Measurements from ENCODE around the gene ZCCHC24. TPM values are rescaled to one million over a fixed set of nuclear protein-coding genes. Genes with fewer than 3 reads are reported as not detected.

Gene ZCCHC24
- total RNA-seq, 2 donors from 2014 or later, result 0.43 to 0.74 TPM

- ATAC-seq (no peak), DNase-seq (ENCODE audit: low spot score in 2 of 2) (no peak)
- Mint-ChIP-seq H3K36me3 (no peaks in the 10 kb centered on the region), H3K27ac (no peak overlapping the region), H3K9me3 (no peaks in the 10 kb centered on the region)
Observed at GRCh38 chr10:79476645-79477044, 31.2 kb upstream of the ZCCHC24 start.

DNA sequence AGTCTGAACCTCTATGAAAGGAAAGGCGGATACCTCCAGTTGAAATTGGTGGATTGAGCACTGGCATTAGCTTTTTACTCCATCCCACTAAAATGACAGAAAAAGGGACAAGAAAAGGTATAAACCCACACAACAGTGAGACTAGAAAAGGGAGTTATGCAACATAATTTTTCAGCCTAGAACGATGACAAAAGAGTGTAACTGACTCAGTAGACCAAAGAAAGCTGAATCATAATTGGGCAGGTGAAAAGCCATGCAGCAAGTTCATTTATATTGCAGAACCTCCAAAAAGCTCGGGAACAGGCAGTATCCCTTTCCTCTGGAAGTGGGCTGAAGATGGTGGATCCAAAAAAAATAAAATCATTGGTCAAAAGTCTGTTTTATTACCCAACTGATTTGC lies 30.5 kb upstream of the ZCCHC24 start:
- no peak overlapping the region for H3K27ac Mint-ChIP-seq
- DNase-seq (ENCODE audit: low spot score in 2 of 2) (no peak), ATAC-seq (no peak)
- H3K9me3 Mint-ChIP-seq, result no peaks in the 10 kb centered on the region
- no peaks in the 10 kb centered on the region for H3K36me3 Mint-ChIP-seq

- no peaks in the 10 kb centered on the region for H3K36me3 Mint-ChIP-seq
- ATAC-seq, result no peak
- DNase-seq (ENCODE audit: low spot score in 2 of 2), result no peak
- no peaks in the 10 kb centered on the region for H3K9me3 Mint-ChIP-seq
- H3K27ac Mint-ChIP-seq, result no peak overlapping the region
Observed at GRCh38 chr10:79475119-79475653, 29.8 kb upstream of the ZCCHC24 start.

- Mint-ChIP-seq H3K36me3 (no peaks in the 10 kb centered on the region), H3K9me3 (no peaks in the 10 kb centered on the region), H3K27ac (no peak overlapping the region)
- no peak for DNase-seq (ENCODE audit: low spot score in 2 of 2)
- ATAC-seq, result no peak
Observed at GRCh38 chr10:79473496-79474095, 28.2 kb upstream of the ZCCHC24 start.

- no peak overlapping the region for H3K27ac Mint-ChIP-seq
- no peaks in the 10 kb centered on the region for H3K36me3 Mint-ChIP-seq
- H3K9me3 Mint-ChIP-seq, result no peaks in the 10 kb centered on the region
- DNase-seq (ENCODE audit: low spot score in 2 of 2), result no peak
- ATAC-seq, result no peak
Observed at GRCh38 chr10:79472951-79473350, 27.5 kb upstream of the ZCCHC24 start.

GRCh38 chr10:79472449-79472848 lies 27.0 kb upstream of the ZCCHC24 start:
- no peak overlapping the region for H3K27ac Mint-ChIP-seq
- ATAC-seq, result no peak
- no peaks in the 10 kb centered on the region for H3K36me3 Mint-ChIP-seq
- no peak for DNase-seq (ENCODE audit: low spot score in 2 of 2)
- H3K9me3 Mint-ChIP-seq, result no peaks in the 10 kb centered on the region

DNA sequence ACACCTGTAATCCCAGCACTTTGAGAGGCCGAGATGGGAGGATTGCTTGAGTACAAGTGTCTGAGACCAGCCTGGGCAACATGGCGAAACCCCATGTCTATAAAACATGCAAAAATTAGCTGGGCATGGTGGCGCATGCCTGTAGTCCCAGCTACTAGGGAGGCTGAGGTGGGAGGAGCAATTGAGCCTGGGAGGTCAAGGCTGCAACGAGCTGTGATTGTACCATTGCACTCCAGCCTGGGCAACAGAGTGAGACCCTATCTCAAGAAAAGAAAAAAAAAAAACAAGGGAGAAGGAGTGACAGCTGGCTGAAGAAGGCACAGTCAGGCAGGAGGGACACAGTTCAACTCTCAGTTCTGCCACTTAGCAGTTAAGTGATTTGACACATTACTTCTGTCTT lies 26.4 kb upstream of the ZCCHC24 start:
- Mint-ChIP-seq H3K9me3 (no peaks in the 10 kb centered on the region), H3K36me3 (no peaks in the 10 kb centered on the region), H3K27ac (no peak overlapping the region)
- no peak for ATAC-seq
- no peak for DNase-seq (ENCODE audit: low spot score in 2 of 2)

DNA sequence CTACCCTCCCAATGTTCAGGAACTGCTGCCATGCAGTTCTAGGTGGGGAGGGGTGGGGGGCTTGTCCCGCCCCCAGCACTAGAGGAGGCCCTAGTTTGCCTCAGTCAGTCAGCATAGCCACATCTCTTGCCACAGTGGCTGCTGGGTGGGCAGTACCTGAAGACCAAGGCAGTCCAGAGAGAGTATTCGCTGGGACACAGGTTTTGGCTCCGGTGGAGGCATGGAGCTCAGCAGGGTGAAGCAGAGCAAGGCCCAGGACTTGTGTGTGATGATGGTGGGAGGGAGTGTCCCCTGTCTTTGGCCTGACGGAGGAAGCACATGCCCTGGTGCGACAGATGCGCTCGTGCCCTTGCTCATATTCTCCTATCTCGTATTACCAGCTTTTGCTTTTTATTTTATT lies 24.7 kb upstream of the ZCCHC24 start:
- no peaks in the 10 kb centered on the region for H3K9me3 Mint-ChIP-seq
- H3K36me3 Mint-ChIP-seq, result no peaks in the 10 kb centered on the region
- H3K27ac Mint-ChIP-seq, result no peak overlapping the region
- DNase-seq (ENCODE audit: low spot score in 2 of 2), result no peak
- no peak for ATAC-seq

- Mint-ChIP-seq H3K9me3 (no peaks in the 10 kb centered on the region), H3K27ac (peak overlapping the region in 1 of 2 donors; percentile 53), H3K36me3 (no peaks in the 10 kb centered on the region)
- DNase-seq (ENCODE audit: low spot score in 2 of 2) (no peak), ATAC-seq (no peak)
Observed at GRCh38 chr10:79468841-79469585, 23.6 kb upstream of the ZCCHC24 start.

DNA sequence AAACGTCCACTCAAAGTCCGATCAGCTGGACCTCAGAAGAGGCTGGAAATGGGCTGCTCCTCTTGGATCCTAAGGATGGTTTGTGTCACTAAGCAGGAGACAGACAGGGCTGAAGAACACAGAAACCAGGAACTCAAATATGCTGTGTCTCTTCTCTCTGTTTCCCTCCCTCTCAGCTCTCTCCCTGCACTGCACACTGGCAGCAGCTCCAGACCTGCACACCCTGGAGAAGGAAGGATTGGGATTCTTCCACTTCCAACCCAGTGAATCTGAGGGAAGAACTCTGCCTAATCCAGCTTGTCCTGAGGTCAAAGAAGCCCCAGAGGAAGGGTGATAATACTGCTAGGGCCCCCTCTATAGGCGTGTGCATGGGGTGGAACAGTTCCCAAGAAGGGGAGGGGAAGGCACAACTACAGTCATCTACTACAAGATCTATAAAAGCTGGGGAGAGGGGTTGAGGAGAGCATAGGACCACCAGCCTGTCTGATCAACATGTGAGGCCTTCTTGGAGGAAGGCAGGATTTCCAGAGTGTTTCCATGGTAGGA lies 22.7 kb upstream of the ZCCHC24 start:
- DNase-seq (ENCODE audit: low spot score in 2 of 2) (no peak), ATAC-seq (peak in 1 of 2 donors; percentile 4)
- Mint-ChIP-seq H3K27ac (no peak overlapping the region), H3K9me3 (no peaks in the 10 kb centered on the region), H3K36me3 (no peaks in the 10 kb centered on the region)

- no peaks in the 10 kb centered on the region for H3K36me3 Mint-ChIP-seq
Observed at GRCh38 chr10:79465341-79465740, 19.9 kb upstream of the ZCCHC24 start.

DNA sequence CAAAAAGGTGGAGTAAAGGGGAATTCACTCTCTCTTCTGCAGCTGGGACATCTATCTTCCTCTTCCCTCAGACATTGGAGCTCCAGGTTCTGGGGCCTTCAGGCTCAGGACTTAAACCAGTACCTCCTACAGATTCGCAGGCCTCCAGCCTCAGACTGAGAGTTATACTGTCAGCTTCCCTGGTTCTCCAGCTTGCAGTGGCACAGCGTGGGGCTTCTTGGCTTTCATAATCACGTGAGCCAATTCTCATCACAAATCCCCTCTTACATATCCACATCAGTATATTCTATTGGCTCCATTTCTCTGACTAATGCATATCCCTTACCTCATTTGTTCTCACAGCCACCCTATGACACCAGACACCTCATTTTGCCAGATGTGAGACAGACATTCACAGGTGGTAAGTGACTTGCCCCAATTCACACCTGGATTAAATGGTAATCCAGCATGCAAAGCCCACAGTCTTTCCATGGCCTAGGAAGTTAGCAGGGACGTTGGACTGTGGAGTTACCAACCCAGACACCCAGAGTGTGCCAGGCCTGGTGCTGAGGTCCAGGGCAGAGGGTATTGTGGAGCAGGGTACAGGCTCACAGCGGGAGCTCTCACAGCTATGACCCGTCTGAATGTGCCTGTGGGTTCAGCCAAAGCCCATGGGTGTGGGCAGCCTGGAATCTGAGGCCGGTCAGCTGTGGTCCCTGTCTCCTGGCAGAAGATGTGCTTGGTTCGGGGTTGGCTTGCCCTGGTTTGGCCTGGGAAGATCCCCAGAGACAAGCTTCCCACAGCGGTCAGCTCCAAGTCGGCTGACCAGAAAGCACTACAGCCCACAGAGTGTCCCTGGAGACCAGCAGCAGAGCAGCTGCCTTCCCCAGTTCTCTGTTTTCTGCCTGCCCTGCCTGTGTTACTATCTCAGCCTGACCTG lies 18.4 kb upstream of the ZCCHC24 start:
- no peaks in the 10 kb centered on the region for H3K36me3 Mint-ChIP-seq
- DNase-seq (ENCODE audit: low spot score in 2 of 2) (no peak), ATAC-seq (no peak)
- H3K27ac Mint-ChIP-seq, result no peak overlapping the region
- H3K9me3 Mint-ChIP-seq, result no peaks in the 10 kb centered on the region

More at GRCh38 chr10:79465341-79465740, 19.9 kb upstream of the ZCCHC24 start:
- DNase-seq (ENCODE audit: low spot score in 2 of 2), result no peak
- no peak for ATAC-seq
- H3K9me3 Mint-ChIP-seq, result no peaks in the 10 kb centered on the region
- H3K27ac Mint-ChIP-seq, result no peak overlapping the region

GRCh38 chr10:79460687-79461086 lies 15.3 kb upstream of the ZCCHC24 start:
- no peaks in the 10 kb centered on the region for H3K36me3 Mint-ChIP-seq
- ATAC-seq (no peak), DNase-seq (ENCODE audit: low spot score in 2 of 2) (no peak)
- H3K9me3 Mint-ChIP-seq, result no peaks in the 10 kb centered on the region
- H3K27ac Mint-ChIP-seq, result no peak overlapping the region

DNA sequence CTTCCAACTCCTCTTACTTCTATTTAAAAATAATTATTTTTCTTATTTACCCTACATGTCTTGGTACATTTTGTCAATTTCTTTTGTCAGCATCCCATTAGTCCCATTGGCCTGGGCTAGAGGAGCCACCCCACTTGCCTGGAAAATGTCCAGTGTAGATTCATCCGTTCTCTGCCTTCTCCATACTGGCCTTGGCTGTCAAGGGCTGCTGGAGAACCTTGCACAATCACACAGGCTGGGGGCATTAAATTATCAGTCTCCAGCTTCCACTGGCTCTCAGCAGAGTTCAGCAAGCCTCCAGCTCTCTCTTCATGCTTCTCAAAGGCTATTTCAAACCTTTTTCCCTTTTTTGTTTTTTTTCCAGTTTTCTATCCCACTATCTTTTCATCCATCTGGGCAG lies 13.8 kb upstream of the ZCCHC24 start:
- ATAC-seq, result no peak

GRCh38 chr10:79458483-79458882 lies 13.1 kb upstream of the ZCCHC24 start:
- Mint-ChIP-seq H3K9me3 (no peaks in the 10 kb centered on the region), H3K27ac (no peak overlapping the region), H3K36me3 (no peaks in the 10 kb centered on the region)
- no peak for ATAC-seq
- DNase-seq (ENCODE audit: low spot score in 2 of 2), result no peak

More for the DNA sequence above, 13.8 kb upstream of the ZCCHC24 start:
- H3K9me3 Mint-ChIP-seq, result no peaks in the 10 kb centered on the region
- DNase-seq (ENCODE audit: low spot score in 2 of 2), result no peak
- no peaks in the 10 kb centered on the region for H3K36me3 Mint-ChIP-seq
- H3K27ac Mint-ChIP-seq, result no peak overlapping the region

DNA sequence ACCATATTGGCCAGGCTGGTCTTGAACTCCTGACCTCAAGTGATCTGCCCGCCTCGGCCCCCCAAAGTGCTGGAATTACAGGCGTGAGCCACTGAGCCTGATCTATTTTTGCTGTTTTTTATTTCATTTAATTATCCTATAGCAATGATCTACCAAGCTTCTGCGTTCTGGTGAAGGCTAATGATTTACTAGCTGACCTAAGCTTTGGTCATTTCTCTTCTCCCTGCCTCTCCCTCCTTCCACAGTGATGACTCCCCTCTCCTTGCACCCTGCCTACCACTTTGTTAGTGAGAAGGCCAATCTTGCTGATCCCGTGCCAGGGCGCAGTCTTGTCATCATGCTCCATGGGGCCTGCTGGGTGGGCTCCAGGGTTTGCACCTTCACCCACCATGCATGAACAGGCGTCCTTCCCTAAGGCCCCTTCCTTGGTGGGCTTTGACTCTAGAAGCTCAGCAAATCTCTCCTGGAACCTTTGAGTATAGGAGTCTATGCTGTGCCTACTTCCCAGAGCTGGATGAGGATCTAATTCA lies 11.9 kb upstream of the ZCCHC24 start:
- no peak for DNase-seq (ENCODE audit: low spot score in 2 of 2)

More for the DNA sequence above, 11.9 kb upstream of the ZCCHC24 start:
- no peak for ATAC-seq
- Mint-ChIP-seq H3K9me3 (no peaks in the 10 kb centered on the region), H3K36me3 (no peaks in the 10 kb centered on the region), H3K27ac (no peak overlapping the region)
